Calu3 (cell line): ENCODE measurements around the gene SEMA3C. TPM values are rescaled to one million over a fixed set of nuclear protein-coding genes. Genes with fewer than 3 reads are reported as not detected.

Experiments used
- BruUV-seq: library from RNA; stranded (reverse); fragments of 400-500 nt; replicated peaks from 2 replicates; lab custom pipeline; 2021; lab: Mats Ljungman, UMichigan
- CTCF ChIA-PET: fragments of 300-600 bp; sonication (Branson Sonifier 250); formaldehyde crosslinking; loops from one replicate; lab custom pipeline; 2022; ENCODE audit warnings: antibody characterized with exemption; lab: Charles Lee
- DNase-seq: peaks from one replicate; pipeline ENCODE4 v3.0.0; 2022
- H3K27ac Mint-ChIP-seq: one replicate; pipeline ENCODE4 v1.8.0; 2022; ENCODE audit warnings: mixed read lengths; ENCODE audit not compliant: unreplicated experiment
- H3K27me3 Mint-ChIP-seq: one replicate; pipeline ENCODE4 v1.8.0; 2022; ENCODE audit warnings: mixed read lengths; ENCODE audit not compliant: unreplicated experiment
- H3K36me3 Mint-ChIP-seq: one replicate; pipeline ENCODE4 v1.8.0; 2022; ENCODE audit warnings: mild to moderate bottlenecking, moderate library complexity, mixed read lengths; ENCODE audit not compliant: insufficient read depth, unreplicated experiment
- H3K4me1 Mint-ChIP-seq: one replicate; pipeline ENCODE4 v1.8.0; 2022; ENCODE audit warnings: mild to moderate bottlenecking, low read depth, mixed read lengths; ENCODE audit not compliant: unreplicated experiment
- H3K4me3 Mint-ChIP-seq: one replicate; pipeline ENCODE4 v1.8.0; 2022; ENCODE audit warnings: mild to moderate bottlenecking, low read depth, moderate library complexity, mixed read lengths; ENCODE audit not compliant: unreplicated experiment
- H3K9me3 Mint-ChIP-seq: one replicate; pipeline ENCODE4 v1.8.0; 2022; ENCODE audit warnings: low read depth, mixed read lengths; ENCODE audit not compliant: unreplicated experiment
- CTCF ChIP-seq: fragments of 200-600 bp; IDR thresholded peaks from one replicate; pipeline ENCODE4 v1.8.0; 2022; ENCODE audit warnings: antibody characterized with exemption; ENCODE audit not compliant: unreplicated experiment
- intact Hi-C: fragments of 100-400 bp; cut with micrococcal nuclease; formaldehyde crosslinking; loops from one replicate; pipeline ENCODE4 v1.10.0; 2022; ENCODE audit not compliant: unreplicated experiment
- total RNA-seq: library from RNA; stranded (reverse); gene quantifications from 2 replicates; pipeline ENCODE4 v1.2.3, GENCODE V29; 2022

The SEMA3C gene
- total RNA-seq, 1 experiment from 2014 or later = 67.7 TPM

DNA sequence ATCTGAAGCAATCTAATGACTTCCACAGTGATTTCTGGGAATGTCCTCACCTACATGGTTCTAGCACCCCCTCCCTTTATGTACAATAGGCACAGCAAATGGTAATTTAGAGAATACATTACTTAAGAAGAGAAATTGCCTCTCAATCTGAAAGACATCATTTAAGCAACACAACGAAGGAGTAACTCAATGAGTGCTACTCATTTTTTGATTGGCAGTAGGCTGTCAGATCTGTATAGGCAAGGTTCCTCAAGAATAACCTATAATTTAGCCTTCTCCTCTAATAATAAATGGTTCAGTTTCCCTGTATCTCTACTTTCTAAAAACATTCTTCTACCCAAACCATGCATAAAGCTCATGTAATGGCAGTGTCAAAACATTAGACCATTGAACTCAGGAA is 30.6 kb upstream of the SEMA3C start:
- Mint-ChIP-seq H3K4me1 (no peaks in the 10 kb centered on the region), H3K9me3 (peaks cover 2% of the 10 kb centered on the region), H3K4me3 (no peak overlapping the region), H3K36me3 (no peaks in the 10 kb centered on the region), H3K27ac (no peak overlapping the region), H3K27me3 (no peaks in the 10 kb centered on the region)
- no TSS peak for BruUV-seq
- CTCF ChIA-PET = no interaction called here
- no peak for TF ChIP-seq CTCF
- DNase-seq = no peak
- intact Hi-C loops = no loop called here

- DNase-seq = no peak
- Mint-ChIP-seq H3K36me3 (no peaks in the 10 kb centered on the region), H3K4me1 (peaks cover 4% of the 10 kb centered on the region), H3K9me3 (peaks cover 2% of the 10 kb centered on the region), H3K27ac (no peak overlapping the region), H3K4me3 (no peak overlapping the region), H3K27me3 (no peaks in the 10 kb centered on the region)
- TF ChIP-seq CTCF = no peak
- CTCF ChIA-PET = no interaction called here
- no TSS peak for BruUV-seq
- intact Hi-C loops = no loop called here
These were observed 28.0 kb upstream of the SEMA3C start for GRCh38 chr7:80946858-80947257.

DNA sequence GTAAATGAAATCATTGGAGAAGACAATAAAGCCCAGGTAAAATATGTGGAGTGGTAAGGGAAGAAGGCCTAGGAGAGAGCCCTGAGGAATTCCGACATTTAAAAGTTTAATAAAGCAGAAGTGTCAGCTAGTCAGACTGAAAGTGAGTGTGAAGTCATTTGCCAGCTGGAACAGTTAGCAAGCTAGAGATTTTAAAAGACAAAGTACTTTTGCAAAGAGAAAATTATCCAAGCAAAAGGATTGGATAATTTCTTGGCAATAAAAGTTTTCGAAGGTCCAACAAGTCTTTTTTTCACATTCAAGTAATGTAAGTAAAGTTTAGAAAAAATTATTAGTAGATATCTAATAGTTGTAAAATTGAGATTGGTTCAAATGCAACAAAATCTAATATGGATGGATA is 27.1 kb upstream of the SEMA3C start:
- CTCF ChIA-PET = no interaction called here
- H3K9me3 Mint-ChIP-seq = peaks cover 2% of the 10 kb centered on the region
- TF ChIP-seq CTCF = no peak
- H3K36me3 Mint-ChIP-seq = no peaks in the 10 kb centered on the region
- H3K27me3 Mint-ChIP-seq = no peaks in the 10 kb centered on the region
- no TSS peak for BruUV-seq
- H3K27ac Mint-ChIP-seq = no peak overlapping the region
- no peak overlapping the region for H3K4me3 Mint-ChIP-seq
- H3K4me1 Mint-ChIP-seq = peaks cover 13% of the 10 kb centered on the region
- DNase-seq = no peak
- intact Hi-C loops = no loop called here

- no peak overlapping the region for H3K4me3 Mint-ChIP-seq
- no peaks in the 10 kb centered on the region for H3K27me3 Mint-ChIP-seq
- DNase-seq = no peak
- CTCF ChIA-PET = no interaction called here
- peaks cover 29% of the 10 kb centered on the region for H3K4me1 Mint-ChIP-seq
- no peak for TF ChIP-seq CTCF
- peak overlapping the region; percentile 89 for H3K27ac Mint-ChIP-seq
- H3K9me3 Mint-ChIP-seq = peaks cover 2% of the 10 kb centered on the region
- intact Hi-C loops = loop anchor here (2.0 kb wide), 1 partner anchor 211 kb away; no protein-coding TSS in a partner anchor
- BruUV-seq = no TSS peak
- H3K36me3 Mint-ChIP-seq = peaks cover 4% of the 10 kb centered on the region
These were observed 24.5 kb upstream of the SEMA3C start for GRCh38 chr7:80943342-80943741.
